ENCODE results near the gene JUNB.

JUNB gene

DNA sequence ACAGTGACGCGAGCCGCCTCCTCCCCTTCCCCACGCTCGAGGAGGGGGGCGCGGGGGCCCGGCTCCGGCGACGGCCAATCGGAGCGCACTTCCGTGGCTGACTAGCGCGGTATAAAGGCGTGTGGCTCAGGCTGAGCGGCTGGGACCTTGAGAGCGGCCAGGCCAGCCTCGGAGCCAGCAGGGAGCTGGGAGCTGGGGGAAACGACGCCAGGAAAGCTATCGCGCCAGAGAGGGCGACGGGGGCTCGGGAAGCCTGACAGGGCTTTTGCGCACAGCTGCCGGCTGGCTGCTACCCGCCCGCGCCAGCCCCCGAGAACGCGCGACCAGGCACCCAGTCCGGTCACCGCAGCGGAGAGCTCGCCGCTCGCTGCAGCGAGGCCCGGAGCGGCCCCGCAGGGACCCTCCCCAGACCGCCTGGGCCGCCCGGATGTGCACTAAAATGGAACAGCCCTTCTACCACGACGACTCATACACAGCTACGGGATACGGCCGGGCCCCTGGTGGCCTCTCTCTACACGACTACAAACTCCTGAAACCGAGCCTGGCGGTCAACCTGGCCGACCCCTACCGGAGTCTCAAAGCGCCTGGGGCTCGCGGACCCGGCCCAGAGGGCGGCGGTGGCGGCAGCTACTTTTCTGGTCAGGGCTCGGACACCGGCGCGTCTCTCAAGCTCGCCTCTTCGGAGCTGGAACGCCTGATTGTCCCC, at the start of gene JUNB:
JUNB (plus strand) TSS at position 142 of the 706 bp plus-strand sequence; CDS start at position 428, 286 bp downstream.
- peak within 1 kb of the TSS; percentile 100 for H3K27ac ChIP-seq (ENCODE audit: low read depth, low read length)
- H3K9me3 ChIP-seq (ENCODE audit: control insufficient read depth in 5 of 5, low read length in 5 of 5) = no peaks in the 10 kb centered on the region
- peaks cover 17 to 58% (median 46%) of the 10 kb centered on the region in 5 donors for H3K4me1 ChIP-seq (ENCODE audit: control insufficient read depth in 5 of 5, insufficient read depth in 5 of 5, low read length in 5 of 5)
- peak within 1 kb of the TSS; percentile 86 to 100 (median 98) for H3K4me3 ChIP-seq (ENCODE audit: low read depth in 1 of 5, low read length in 5 of 5)
- no peaks in the 10 kb centered on the region for H3K36me3 ChIP-seq (ENCODE audit: control insufficient read depth in 5 of 5, insufficient read depth in 5 of 5, low read length in 5 of 5)
- peak within 1 kb of the TSS; percentile 90 to 100 (median 100) for H3K9ac ChIP-seq (ENCODE audit: low read length in 5 of 5)
- no peaks in the 10 kb centered on the region for H3K27me3 ChIP-seq (ENCODE audit: control insufficient read depth in 5 of 5, insufficient read depth in 4 of 5, low read length in 5 of 5)

DNA sequence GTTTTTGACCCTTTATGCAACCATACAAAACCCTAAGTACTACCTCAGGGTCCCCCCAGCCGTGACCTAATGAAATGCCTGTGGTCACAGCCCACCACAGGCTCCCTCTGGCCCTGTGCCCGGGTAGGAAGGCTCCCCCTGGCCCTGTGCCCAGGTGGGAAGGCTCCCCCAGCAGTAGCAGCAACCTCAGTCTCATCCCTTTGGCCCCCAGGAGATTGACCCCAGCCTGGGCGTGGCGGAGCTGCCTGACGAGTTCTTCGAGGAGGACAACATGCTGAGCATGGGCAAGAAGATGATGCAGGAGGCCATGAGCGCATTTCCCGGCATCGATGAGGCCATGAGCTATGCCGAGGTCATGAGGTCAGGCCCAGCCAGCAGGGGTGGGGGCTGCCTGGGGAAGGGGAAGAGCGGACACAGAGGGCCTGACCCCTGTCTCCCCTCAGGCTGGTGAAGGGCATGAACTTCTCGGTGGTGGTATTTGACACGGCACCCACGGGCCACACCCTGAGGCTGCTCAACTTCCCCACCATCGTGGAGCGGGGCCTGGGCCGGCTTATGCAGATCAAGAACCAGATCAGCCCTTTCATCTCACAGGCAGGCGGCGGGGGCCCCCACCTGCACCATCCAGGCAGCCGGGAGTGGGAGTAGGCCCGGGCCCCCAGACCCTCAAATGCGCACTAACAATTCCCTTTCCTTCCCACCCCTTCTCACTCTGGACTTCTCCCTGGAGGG, 46.0 kb upstream of the JUNB start:
- H3K36me3 ChIP-seq (ENCODE audit: control insufficient read depth in 5 of 5, insufficient read depth in 5 of 5, low read length in 5 of 5) = peaks cover 0 to 62% (median 49%) of the 10 kb centered on the region in 5 donors
- H3K27me3 ChIP-seq (ENCODE audit: control insufficient read depth in 5 of 5, insufficient read depth in 4 of 5, low read length in 5 of 5) = peaks cover 1 to 7% (median 6%) of the 10 kb centered on the region in 5 donors
- H3K4me1 ChIP-seq (ENCODE audit: control insufficient read depth in 5 of 5, insufficient read depth in 5 of 5, low read length in 5 of 5) = no peaks in the 10 kb centered on the region
- no peak overlapping the region for H3K9ac ChIP-seq (ENCODE audit: low read length in 5 of 5)
- peaks cover 0 to 8% (median 3%) of the 10 kb centered on the region in 5 donors for H3K9me3 ChIP-seq (ENCODE audit: control insufficient read depth in 5 of 5, low read length in 5 of 5)
- no peak overlapping the region for H3K27ac ChIP-seq (ENCODE audit: low read depth, low read length)
- H3K4me3 ChIP-seq (ENCODE audit: low read depth in 1 of 5, low read length in 5 of 5) = no peak overlapping the region

DNA sequence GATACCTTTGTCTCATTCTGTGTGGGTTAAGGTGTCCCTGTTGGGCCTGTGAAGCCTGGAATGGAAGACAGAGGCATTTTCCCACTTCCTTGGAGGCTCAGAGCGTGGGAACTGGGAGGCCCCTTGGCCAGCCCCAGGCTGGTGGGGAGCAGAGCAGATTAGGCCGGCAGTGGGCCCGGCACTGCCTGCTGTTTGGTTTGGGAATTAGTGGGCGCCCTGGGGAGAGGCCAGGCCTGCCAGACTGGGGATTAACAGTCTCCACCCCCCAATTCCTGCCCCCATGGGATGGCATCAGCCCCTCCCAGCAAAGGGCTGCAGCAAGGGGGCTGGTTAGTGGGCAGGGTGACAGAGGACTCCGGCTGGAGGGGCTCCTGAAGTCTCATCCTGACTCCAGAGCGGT, 42.8 kb upstream of the JUNB start:
- Histone ChIP-seq H3K27me3 (ENCODE audit: control insufficient read depth in 5 of 5, insufficient read depth in 4 of 5, low read length in 5 of 5) (peaks cover 10 to 27% (median 21%) of the 10 kb centered on the region in 5 donors), H3K9me3 (ENCODE audit: control insufficient read depth in 5 of 5, low read length in 5 of 5) (peaks cover 0 to 8% (median 3%) of the 10 kb centered on the region in 5 donors), H3K4me3 (ENCODE audit: low read depth in 1 of 5, low read length in 5 of 5) (no peak overlapping the region), H3K36me3 (ENCODE audit: control insufficient read depth in 5 of 5, insufficient read depth in 5 of 5, low read length in 5 of 5) (peaks cover 0 to 44% (median 37%) of the 10 kb centered on the region in 5 donors), H3K4me1 (ENCODE audit: control insufficient read depth in 5 of 5, insufficient read depth in 5 of 5, low read length in 5 of 5) (no peaks in the 10 kb centered on the region), H3K27ac (ENCODE audit: low read depth, low read length) (no peak overlapping the region), H3K9ac (ENCODE audit: low read length in 5 of 5) (no peak overlapping the region)

DNA sequence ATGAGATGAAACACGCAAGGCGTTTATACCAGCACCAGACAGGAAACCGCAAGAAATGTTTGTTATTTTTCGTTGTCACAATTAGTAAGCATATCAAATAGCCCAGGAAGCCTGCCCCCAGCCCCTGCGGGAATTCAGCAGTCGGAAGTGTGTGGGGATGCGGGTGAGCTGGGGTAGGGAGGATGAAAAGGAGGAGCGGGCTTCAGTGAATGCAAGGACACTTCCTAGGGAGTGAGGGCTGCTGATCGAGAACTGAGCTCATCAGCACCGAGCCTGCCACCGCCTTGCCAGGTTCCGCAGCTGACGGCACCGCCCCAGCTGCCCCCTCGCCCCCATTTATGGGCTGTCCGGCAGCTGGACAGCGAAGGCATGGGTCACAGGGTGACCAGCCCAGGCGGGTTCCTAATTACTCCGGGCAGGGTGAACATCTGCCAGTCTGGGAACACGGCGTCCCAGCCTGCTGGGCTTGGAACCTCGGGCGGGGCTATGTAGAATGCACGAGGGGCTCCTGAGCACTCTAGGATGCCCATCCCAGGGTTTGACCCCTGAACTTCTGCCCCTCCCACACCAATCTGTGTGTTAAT, 41.3 kb upstream of the JUNB start:
- no peak overlapping the region for H3K4me3 ChIP-seq (ENCODE audit: low read depth in 1 of 5, low read length in 5 of 5)

DNA sequence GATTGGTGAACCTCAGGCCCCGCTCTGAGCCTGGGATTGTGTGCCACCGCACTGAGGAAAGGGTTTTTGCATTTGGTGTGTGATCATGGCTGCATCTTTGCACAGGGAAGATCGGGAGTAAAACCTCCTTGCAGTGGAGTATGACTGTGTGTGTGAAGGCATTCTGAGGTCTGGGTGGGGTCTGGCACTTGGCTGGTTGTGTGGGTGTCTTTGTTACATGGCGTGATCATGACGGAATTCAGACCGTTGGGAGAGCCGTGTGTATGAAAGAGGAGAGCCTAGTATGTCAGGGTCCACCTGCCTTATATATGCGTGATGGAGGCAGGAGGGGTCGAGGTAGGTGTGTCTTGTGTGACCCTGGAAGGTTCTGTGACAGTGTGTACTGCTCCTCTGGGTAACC, 40.4 kb upstream of the JUNB start:
- no peak overlapping the region for H3K27ac ChIP-seq (ENCODE audit: low read depth, low read length)
- H3K9ac ChIP-seq (ENCODE audit: low read length in 5 of 5) = no peak overlapping the region
- H3K27me3 ChIP-seq (ENCODE audit: control insufficient read depth in 5 of 5, insufficient read depth in 4 of 5, low read length in 5 of 5) = peaks cover 10 to 28% (median 24%) of the 10 kb centered on the region in 5 donors
- peaks cover 0 to 8% (median 3%) of the 10 kb centered on the region in 5 donors for H3K9me3 ChIP-seq (ENCODE audit: control insufficient read depth in 5 of 5, low read length in 5 of 5)
- peaks cover 0 to 25% (median 21%) of the 10 kb centered on the region in 5 donors for H3K36me3 ChIP-seq (ENCODE audit: control insufficient read depth in 5 of 5, insufficient read depth in 5 of 5, low read length in 5 of 5)
- no peak overlapping the region for H3K4me3 ChIP-seq (ENCODE audit: low read depth in 1 of 5, low read length in 5 of 5)
- no peaks in the 10 kb centered on the region for H3K4me1 ChIP-seq (ENCODE audit: control insufficient read depth in 5 of 5, insufficient read depth in 5 of 5, low read length in 5 of 5)

More for the DNA sequence above, 41.3 kb upstream of the JUNB start:
- no peaks in the 10 kb centered on the region for H3K4me1 ChIP-seq (ENCODE audit: control insufficient read depth in 5 of 5, insufficient read depth in 5 of 5, low read length in 5 of 5)
- H3K27me3 ChIP-seq (ENCODE audit: control insufficient read depth in 5 of 5, insufficient read depth in 4 of 5, low read length in 5 of 5) = peaks cover 10 to 28% (median 24%) of the 10 kb centered on the region in 5 donors
- peaks cover 0 to 33% (median 30%) of the 10 kb centered on the region in 5 donors for H3K36me3 ChIP-seq (ENCODE audit: control insufficient read depth in 5 of 5, insufficient read depth in 5 of 5, low read length in 5 of 5)
- no peak overlapping the region for H3K27ac ChIP-seq (ENCODE audit: low read depth, low read length)
- no peak overlapping the region for H3K9ac ChIP-seq (ENCODE audit: low read length in 5 of 5)
- peaks cover 0 to 8% (median 3%) of the 10 kb centered on the region in 5 donors for H3K9me3 ChIP-seq (ENCODE audit: control insufficient read depth in 5 of 5, low read length in 5 of 5)

DNA sequence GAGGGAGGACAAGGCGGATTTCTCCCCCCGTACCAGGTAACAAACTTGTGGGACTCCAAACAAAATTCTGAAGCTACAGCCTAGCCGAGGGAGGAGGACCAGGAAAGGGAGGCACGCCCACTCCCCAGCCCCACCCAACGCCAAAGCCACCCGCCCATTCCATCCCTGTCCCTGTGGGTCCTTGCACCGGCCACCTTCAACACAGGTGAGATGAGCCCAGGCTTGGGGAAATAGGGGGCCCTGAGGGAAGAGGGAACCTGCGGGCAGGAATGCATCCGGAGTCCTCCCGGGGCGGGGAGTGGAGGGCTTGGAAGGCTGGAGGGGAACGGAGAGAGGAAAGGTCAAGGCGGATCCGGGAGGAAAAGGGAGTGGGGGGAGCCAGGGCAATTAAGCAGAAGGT, 39.7 kb upstream of the JUNB start, which contains the start of gene BEST2:
BEST2 (plus strand) TSS at position 157 of the 400 bp plus-strand sequence. CDS start 802 bp downstream, outside the sequence.
- H3K4me1 ChIP-seq (ENCODE audit: control insufficient read depth in 5 of 5, insufficient read depth in 5 of 5, low read length in 5 of 5) = no peaks in the 10 kb centered on the region
- H3K9me3 ChIP-seq (ENCODE audit: control insufficient read depth in 5 of 5, low read length in 5 of 5) = peaks cover 0 to 8% (median 3%) of the 10 kb centered on the region in 5 donors
- no peak within 1 kb of the TSS for H3K27ac ChIP-seq (ENCODE audit: low read depth, low read length)
- no peak within 1 kb of the TSS for H3K9ac ChIP-seq (ENCODE audit: low read length in 5 of 5)
- peaks cover 10 to 28% (median 24%) of the 10 kb centered on the region in 5 donors for H3K27me3 ChIP-seq (ENCODE audit: control insufficient read depth in 5 of 5, insufficient read depth in 4 of 5, low read length in 5 of 5)
- peaks cover 0 to 18% (median 15%) of the 10 kb centered on the region in 5 donors for H3K36me3 ChIP-seq (ENCODE audit: control insufficient read depth in 5 of 5, insufficient read depth in 5 of 5, low read length in 5 of 5)
- no peak within 1 kb of the TSS for H3K4me3 ChIP-seq (ENCODE audit: low read depth in 1 of 5, low read length in 5 of 5)

DNA sequence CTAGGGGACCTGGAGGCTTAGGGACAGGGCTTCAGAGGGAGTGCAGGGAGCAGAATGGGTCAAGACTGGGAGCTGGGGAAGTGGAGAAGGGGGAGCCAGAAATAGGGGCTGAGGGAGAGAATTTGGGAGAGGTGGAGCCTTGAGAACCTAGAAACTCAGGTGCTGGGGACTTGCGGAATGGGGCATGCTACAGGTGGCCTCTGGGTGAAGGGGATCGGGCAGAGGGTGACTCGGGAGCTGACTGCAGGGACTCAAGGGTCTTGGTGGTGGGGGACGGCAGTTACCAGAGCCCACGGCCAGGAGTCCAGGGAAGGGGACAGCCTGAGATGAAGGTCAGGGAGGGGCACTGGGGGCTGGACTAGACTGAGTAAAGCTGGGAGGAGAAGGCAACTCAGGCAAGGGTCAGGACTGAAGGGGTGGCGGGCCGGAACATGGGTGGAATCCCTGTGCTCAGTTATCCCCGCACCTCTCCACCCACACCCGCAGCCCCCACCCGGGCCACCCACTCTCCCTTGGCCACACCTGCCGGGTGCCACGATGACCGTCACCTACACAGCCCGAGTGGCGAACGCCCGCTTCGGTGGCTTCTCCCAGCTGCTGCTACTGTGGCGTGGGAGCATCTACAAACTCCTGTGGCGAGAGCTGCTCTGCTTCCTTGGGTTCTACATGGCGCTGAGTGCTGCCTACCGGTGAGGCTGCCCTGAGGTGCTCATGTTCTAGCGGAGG, 39.1 kb upstream of the JUNB start:
- Histone ChIP-seq H3K9ac (ENCODE audit: low read length in 5 of 5) (no peak overlapping the region), H3K9me3 (ENCODE audit: control insufficient read depth in 5 of 5, low read length in 5 of 5) (peaks cover 0 to 7% (median 3%) of the 10 kb centered on the region in 5 donors), H3K4me3 (ENCODE audit: low read depth in 1 of 5, low read length in 5 of 5) (no peak overlapping the region), H3K36me3 (ENCODE audit: control insufficient read depth in 5 of 5, insufficient read depth in 5 of 5, low read length in 5 of 5) (peaks cover 0 to 12% (median 11%) of the 10 kb centered on the region in 5 donors), H3K4me1 (ENCODE audit: control insufficient read depth in 5 of 5, insufficient read depth in 5 of 5, low read length in 5 of 5) (peaks cover 0 to 4% (median under 1%) of the 10 kb centered on the region in 5 donors), H3K27me3 (ENCODE audit: control insufficient read depth in 5 of 5, insufficient read depth in 4 of 5, low read length in 5 of 5) (peaks cover 10 to 28% (median 24%) of the 10 kb centered on the region in 5 donors), H3K27ac (ENCODE audit: low read depth, low read length) (no peak overlapping the region)

DNA sequence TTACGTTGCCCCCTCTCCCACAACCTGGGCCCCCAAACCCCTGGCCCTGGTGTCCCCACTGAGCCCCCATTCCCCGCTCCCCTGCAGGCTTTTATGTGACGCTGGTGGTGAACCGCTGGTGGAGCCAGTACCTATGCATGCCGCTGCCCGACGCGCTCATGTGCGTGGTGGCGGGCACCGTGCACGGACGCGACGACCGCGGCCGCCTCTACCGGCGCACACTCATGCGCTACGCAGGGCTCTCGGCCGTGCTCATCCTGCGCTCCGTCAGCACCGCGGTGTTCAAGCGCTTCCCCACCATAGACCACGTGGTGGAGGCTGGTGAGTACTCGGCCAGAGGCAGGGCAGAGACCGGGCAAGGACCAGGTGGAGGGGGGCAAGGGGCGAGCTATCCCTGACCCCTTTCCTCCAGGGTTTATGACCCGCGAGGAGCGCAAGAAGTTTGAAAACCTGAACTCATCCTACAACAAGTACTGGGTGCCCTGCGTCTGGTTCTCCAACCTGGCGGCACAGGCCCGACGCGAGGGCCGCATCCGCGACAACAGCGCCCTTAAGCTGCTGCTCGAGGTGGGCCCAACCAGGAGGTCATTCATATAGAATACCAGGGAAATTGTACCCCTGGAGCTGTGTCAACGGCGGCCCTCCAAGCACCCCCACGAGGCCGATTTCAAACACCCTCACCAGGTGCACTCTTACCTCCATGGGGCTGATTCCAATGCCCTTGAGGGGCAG, 36.7 kb upstream of the JUNB start:
- H3K4me1 ChIP-seq (ENCODE audit: control insufficient read depth in 5 of 5, insufficient read depth in 5 of 5, low read length in 5 of 5) = peaks cover 0 to 14% (median 7%) of the 10 kb centered on the region in 5 donors
- no peak overlapping the region for H3K4me3 ChIP-seq (ENCODE audit: low read depth in 1 of 5, low read length in 5 of 5)
- H3K36me3 ChIP-seq (ENCODE audit: control insufficient read depth in 5 of 5, insufficient read depth in 5 of 5, low read length in 5 of 5) = no peaks in the 10 kb centered on the region
- H3K9ac ChIP-seq (ENCODE audit: low read length in 5 of 5) = no peak overlapping the region
- no peaks in the 10 kb centered on the region for H3K9me3 ChIP-seq (ENCODE audit: control insufficient read depth in 5 of 5, low read length in 5 of 5)
- no peak overlapping the region for H3K27ac ChIP-seq (ENCODE audit: low read depth, low read length)
- H3K27me3 ChIP-seq (ENCODE audit: control insufficient read depth in 5 of 5, insufficient read depth in 4 of 5, low read length in 5 of 5) = peaks cover 10 to 28% (median 24%) of the 10 kb centered on the region in 5 donors
